IPS-15b (cell line): Measurements from ENCODE around the gene GPS1.

Experiments
- H3K27me3 ChIP-seq: one replicate; pipeline ENCODE4 v1.6.1; 2013; ENCODE audit warnings: low read length; ENCODE audit not compliant: control insufficient read depth, insufficient read depth
- H3K36me3 ChIP-seq: one replicate; pipeline ENCODE4 v1.6.1; 2013; ENCODE audit warnings: low read length; ENCODE audit not compliant: control insufficient read depth, insufficient read depth
- H3K4me1 ChIP-seq: one replicate; pipeline ENCODE4 v1.6.1; 2013; ENCODE audit warnings: mild to moderate bottlenecking, low read length; ENCODE audit not compliant: control insufficient read depth, insufficient read depth
- H3K4me3 ChIP-seq: one replicate; pipeline ENCODE4 v1.5.1; 2013; ENCODE audit warnings: low read depth, low read length
- H3K9ac ChIP-seq: one replicate; pipeline ENCODE4 v1.6.1; 2013; ENCODE audit warnings: low read depth, mild to moderate bottlenecking, low read length
- H3K9me3 ChIP-seq: one replicate; pipeline ENCODE4 v1.6.1; 2013; ENCODE audit warnings: mild to moderate bottlenecking, low read length; ENCODE audit not compliant: control insufficient read depth, insufficient read depth

The GPS1 gene

GRCh38 chr17:82104797-82105416 is 53.2 kb downstream of the GPS1 start:
- Histone ChIP-seq H3K9me3 (no peaks in the 10 kb centered on the region), H3K4me3 (no peak overlapping the region), H3K9ac (peak overlapping the region; percentile 12), H3K36me3 (no peaks in the 10 kb centered on the region), H3K4me1 (peaks cover 6% of the 10 kb centered on the region), H3K27me3 (no peaks in the 10 kb centered on the region)

GRCh38 chr17:82105417-82105881 is 53.8 kb downstream of the GPS1 start:
- H3K36me3 ChIP-seq: no peaks in the 10 kb centered on the region
- no peaks in the 10 kb centered on the region for H3K27me3 ChIP-seq
- no peak overlapping the region for H3K4me3 ChIP-seq
- peak overlapping the region; percentile 12 for H3K9ac ChIP-seq
- H3K4me1 ChIP-seq: peaks cover 6% of the 10 kb centered on the region
- no peaks in the 10 kb centered on the region for H3K9me3 ChIP-seq

- Histone ChIP-seq H3K9ac (no peak overlapping the region), H3K4me1 (peaks cover 6% of the 10 kb centered on the region), H3K4me3 (no peak overlapping the region), H3K36me3 (no peaks in the 10 kb centered on the region), H3K9me3 (no peaks in the 10 kb centered on the region), H3K27me3 (no peaks in the 10 kb centered on the region)
These were observed 54.4 kb downstream of the GPS1 start for GRCh38 chr17:82105882-82106687.

- no peak overlapping the region for H3K9ac ChIP-seq
- no peaks in the 10 kb centered on the region for H3K27me3 ChIP-seq
- no peak overlapping the region for H3K4me3 ChIP-seq
- no peaks in the 10 kb centered on the region for H3K36me3 ChIP-seq
- no peaks in the 10 kb centered on the region for H3K9me3 ChIP-seq
- peaks cover 6% of the 10 kb centered on the region for H3K4me1 ChIP-seq
These were observed 55.1 kb downstream of the GPS1 start for GRCh38 chr17:82106688-82107305.
